T-cell (primary cell): ENCODE results near the gene PRKN. TPM values are rescaled to one million over a fixed set of nuclear protein-coding genes. Genes with fewer than 3 reads are reported as not detected.

Source experiments
- ATAC-seq, 4 experiments: fragments of 200-7000 bp in 3 of 4; fragments of 150-1000 bp in 1 of 4; cut with Tn5 transposase; replicated peaks in 1 of 4; 1 replicate in 3 of 4; 2 replicates in 1 of 4; pipeline ENCODE4 v1.10.0; 2021; ENCODE audit warnings: moderate library complexity in 3 of 4, mild to moderate bottlenecking in 2 of 4, moderate number of reproducible peaks in 1 of 4
- CTCF ChIA-PET, 2 donors: fragments of 300-600 bp; sonication (Branson Sonifier 250); formaldehyde crosslinking; loops; one replicate each; lab custom pipeline; 2022; ENCODE audit warnings: antibody characterized with exemption in 2 of 2; lab: Charles Lee
- POLR2A ChIA-PET, 2 donors: fragments of 300-600 bp; sonication (Branson Sonifier 250); formaldehyde crosslinking; loops; one replicate each; lab custom pipeline; 2022; ENCODE audit warnings: antibody characterized with exemption in 2 of 2; lab: Charles Lee
- DNase-seq, 35 experiments: peaks; one replicate each; pipeline versions ENCODE4 v3.0.0 to v3.0.0-alpha.2; 2013 to 2023
- H3K27ac ChIP-seq: one replicate; pipeline ENCODE4 v1.5.1; 2013; ENCODE audit warnings: low read length
- H3K27me3 ChIP-seq, 2 experiments: replicated peaks in 1 of 2; 1 replicate in 1 of 2; 2 replicates in 1 of 2; pipeline versions ENCODE4 v1.6.1 to v1.7.0; 2013; ENCODE audit warnings: low read length in 1 of 2, mixed read lengths in 1 of 2; ENCODE audit not compliant: control insufficient read depth in 2 of 2, insufficient read depth in 2 of 2; ENCODE audit errors: extremely low read depth in 1 of 2
- H3K36me3 ChIP-seq, 2 donors: 1 replicate in 1 of 2; 2 replicates in 1 of 2; pipeline versions ENCODE4 v1.6.1 to v1.7.0; 2013; ENCODE audit warnings: low read length in 1 of 2; ENCODE audit not compliant: control insufficient read depth in 2 of 2, insufficient read depth in 1 of 2; ENCODE audit errors: extremely low read depth in 1 of 2
- H3K4me1 ChIP-seq, 2 experiments: 1 replicate in 1 of 2; 2 replicates in 1 of 2; pipeline versions ENCODE4 v1.6.1 to v1.7.0; 2013; ENCODE audit warnings: low read length in 2 of 2, mixed read lengths in 1 of 2; ENCODE audit not compliant: insufficient read depth in 2 of 2, control insufficient read depth in 1 of 2; ENCODE audit errors: extremely low read depth in 1 of 2
- H3K4me3 ChIP-seq, 2 donors: 1 replicate in 1 of 2; 2 replicates in 1 of 2; pipeline versions ENCODE4 v1.5.1 to v1.7.0; 2013; ENCODE audit warnings: mild to moderate bottlenecking in 2 of 2, low read length in 1 of 2, moderate library complexity in 1 of 2; ENCODE audit not compliant: control insufficient read depth in 1 of 2; ENCODE audit errors: extremely low read depth in 1 of 2
- H3K9me3 ChIP-seq: 2 replicates; pipeline ENCODE4 v1.7.0; 2013
- H3K27ac Mint-ChIP-seq, 2 donors: one replicate each; pipeline ENCODE4 v1.8.0; 2020 to 2021; ENCODE audit warnings: mild to moderate bottlenecking in 2 of 2, mixed read lengths in 2 of 2
- H3K27me3 Mint-ChIP-seq, 2 donors: one replicate each; pipeline ENCODE4 v1.8.0; 2021 to 2022; ENCODE audit warnings: mixed read lengths in 2 of 2
- H3K36me3 Mint-ChIP-seq: one replicate; pipeline ENCODE4 v1.8.0; 2021; ENCODE audit warnings: mixed read lengths
- H3K4me1 Mint-ChIP-seq, 3 donors: one replicate each; pipeline ENCODE4 v1.8.0; 2020 to 2022; ENCODE audit warnings: mixed read lengths in 3 of 3, mild to moderate bottlenecking in 1 of 3
- H3K4me3 Mint-ChIP-seq, 3 donors: one replicate each; pipeline ENCODE4 v1.8.0; 2020 to 2022; ENCODE audit warnings: mild to moderate bottlenecking in 3 of 3, mixed read lengths in 3 of 3, moderate library complexity in 3 of 3
- H3K9me3 Mint-ChIP-seq, 3 donors: one replicate each; pipeline ENCODE4 v1.8.0; 2020 to 2022; ENCODE audit warnings: mixed read lengths in 3 of 3
- WGBS: methylation state at CpG from one replicate; pipeline ENCODE4 v1.1.5; 2013; ENCODE audit warnings: missing lambda C conversion rate; ENCODE audit not compliant: insufficient coverage; 5-methylcytosine and 5-hydroxymethylcytosine counted together
- total RNA-seq, 35 experiments: library from RNA in 6 of 35; stranded (reverse) in 6 of 35; fragments of 120-200 nt in 1 of 35; gene quantifications; one replicate each; pipeline versions ENCODE4 v1.2.1 to v1.2.4 and lab custom pipeline; 2013 to 2026

Gene PRKN
- total RNA-seq, 5 donors from 2014 or later (not counting 1 experiment from before 2014, with no cell fraction given), result 3.4 to 7.7 (median 6.1) TPM

DNA sequence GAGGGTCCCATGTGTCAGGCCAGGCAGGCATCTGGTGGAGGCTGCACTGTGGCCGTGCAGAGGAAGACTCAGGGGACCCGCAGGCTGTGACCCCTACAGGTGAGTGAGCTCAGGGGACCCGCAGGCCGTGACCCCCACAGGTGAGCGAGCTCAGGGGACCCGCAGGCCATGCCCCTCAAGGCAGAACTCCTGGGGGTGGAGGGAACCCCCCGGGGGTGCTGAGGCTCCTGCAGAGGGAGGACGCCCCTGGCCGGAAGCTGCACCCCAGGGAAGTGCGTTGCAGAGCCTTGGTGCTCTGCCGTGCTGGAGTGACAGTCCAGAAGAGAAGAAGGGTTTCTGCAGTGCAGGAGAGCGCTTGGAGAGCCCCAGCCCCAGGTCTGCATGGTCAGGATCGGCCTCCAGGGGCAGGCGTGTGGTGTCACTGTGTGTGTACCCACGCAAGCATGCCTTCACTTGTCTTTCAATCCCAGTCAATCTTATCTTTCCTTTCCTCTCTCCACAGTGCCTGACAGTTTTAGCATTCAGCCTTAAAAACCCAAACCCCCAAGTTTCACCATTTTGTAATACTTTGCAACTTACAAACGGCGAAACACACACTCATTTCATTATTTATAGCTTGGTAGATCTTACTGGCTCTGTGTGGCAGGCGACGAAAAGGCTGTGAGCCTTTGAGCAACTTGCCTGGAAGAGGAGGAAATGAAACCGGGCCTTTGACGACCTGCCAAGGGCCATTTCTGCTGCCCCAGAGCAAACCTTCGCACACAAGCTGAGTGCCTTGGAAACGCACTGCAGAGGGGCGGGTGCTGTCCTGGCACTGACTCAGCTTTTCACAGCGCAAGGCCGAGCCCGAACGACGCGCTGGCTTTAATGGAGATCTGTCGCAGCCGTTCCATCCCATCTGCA lies 1352.3 kb downstream of the PRKN start:
- no peak overlapping the region for H3K4me3 Mint-ChIP-seq
- ATAC-seq (no peak), DNase-seq (peak in 1 of 35 experiments; percentile 28)
- no peak overlapping the region for H3K27ac ChIP-seq
- no peaks in the 10 kb centered on the region for H3K4me1 Mint-ChIP-seq
- peaks cover 0 to 5% of the 10 kb centered on the region in 2 donors for H3K27me3 Mint-ChIP-seq
- peaks cover 0 to 6% of the 10 kb centered on the region in 2 experiments for H3K27me3 ChIP-seq
- no peaks in the 10 kb centered on the region for H3K9me3 ChIP-seq
- 78% methylated on average over 23 of the region's 32 CpGs for WGBS
- H3K4me3 ChIP-seq, result no peak overlapping the region
- no peak overlapping the region for H3K27ac Mint-ChIP-seq
- H3K9me3 Mint-ChIP-seq, result no peaks in the 10 kb centered on the region
- ChIA-PET CTCF (interaction anchor here (1.1 to 2.3 kb wide), 2 partner anchors 641 kb away, joined by 4 to 9 read pairs; no protein-coding TSS in a partner anchor), POLR2A (no interaction called here)
- H3K36me3 ChIP-seq, result no peaks in the 10 kb centered on the region
- no peaks in the 10 kb centered on the region for H3K4me1 ChIP-seq
- no peaks in the 10 kb centered on the region for H3K36me3 Mint-ChIP-seq

DNA sequence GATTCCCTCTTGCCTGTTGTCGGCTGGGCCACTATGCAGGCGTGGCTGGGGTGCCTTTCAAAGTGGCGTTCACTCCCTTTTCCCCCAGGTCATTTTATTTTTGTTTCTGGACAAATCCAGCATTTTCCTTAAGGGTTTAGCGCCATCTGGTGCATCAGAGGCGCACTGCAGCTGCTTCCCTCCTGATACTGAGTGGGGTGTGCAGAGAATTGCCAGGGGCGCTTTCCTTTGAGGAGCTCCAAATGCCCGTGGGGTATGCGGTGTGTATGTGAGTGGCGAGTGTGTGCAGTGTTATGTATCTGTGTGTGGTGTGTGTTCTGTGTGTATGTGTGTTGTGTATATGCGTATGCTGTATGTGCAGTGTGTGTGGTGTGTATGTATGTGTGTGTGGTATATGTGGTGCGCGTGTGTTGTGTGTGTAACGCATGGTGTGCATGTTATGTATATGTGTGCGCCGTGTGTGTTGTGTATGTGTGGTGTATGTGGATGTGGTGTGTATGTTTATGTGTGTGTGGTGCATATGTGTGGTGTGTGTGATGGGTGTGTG lies 1353.6 kb downstream of the PRKN start:
- POLR2A ChIA-PET, result no interaction called here
- WGBS, result 50% methylated on average over 13 of the region's 15 CpGs
- Histone ChIP-seq H3K4me3 (no peak overlapping the region), H3K4me1 (no peaks in the 10 kb centered on the region), H3K9me3 (no peaks in the 10 kb centered on the region), H3K27me3 (peaks cover 0 to 2% of the 10 kb centered on the region in 2 experiments), H3K36me3 (no peaks in the 10 kb centered on the region), H3K27ac (no peak overlapping the region)
- H3K4me3 Mint-ChIP-seq, result no peak overlapping the region
- DNase-seq, result peak in 28 of 35 experiments; percentile 9 to 70 (median 38)
- no peaks in the 10 kb centered on the region for H3K36me3 Mint-ChIP-seq
- H3K9me3 Mint-ChIP-seq, result no peaks in the 10 kb centered on the region
- no peaks in the 10 kb centered on the region for H3K27me3 Mint-ChIP-seq
- H3K27ac Mint-ChIP-seq, result no peak overlapping the region
- peak in 3 of 4 experiments; percentile 32 to 48 (median 37) for ATAC-seq
- CTCF ChIA-PET, result interaction anchor here (0.6 to 4.5 kb wide), 12 partner anchors 8 to 640 kb away, joined by 3 to 138 read pairs (median 6); no protein-coding TSS in a partner anchor
- H3K4me1 Mint-ChIP-seq, result no peaks in the 10 kb centered on the region

DNA sequence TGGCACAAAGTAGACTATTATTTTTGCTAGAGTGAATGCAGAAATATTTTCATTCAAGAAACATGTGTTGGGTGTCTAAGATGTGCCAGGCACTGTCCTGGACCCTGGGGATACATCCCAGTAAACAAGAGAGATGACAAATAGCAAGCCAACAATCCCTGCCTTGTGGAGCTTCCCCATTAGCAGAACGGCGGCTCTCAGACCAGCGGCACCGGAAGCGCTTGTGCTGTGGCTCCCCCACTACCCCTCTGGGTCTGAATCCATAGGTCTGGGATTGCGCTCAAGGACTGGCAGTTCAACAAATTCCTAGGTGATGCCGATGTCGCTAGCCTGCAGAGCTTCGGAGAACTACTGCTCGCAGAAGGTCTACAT lies 1355.2 kb downstream of the PRKN start:
- ChIA-PET CTCF (interaction anchor here (0.6 to 4.5 kb wide), 19 partner anchors 12 to 1927 kb away, joined by 3 to 138 read pairs (median 5); no protein-coding TSS in a partner anchor), POLR2A (no interaction called here)
- Histone ChIP-seq H3K27me3 (peaks cover 0 to 2% of the 10 kb centered on the region in 2 experiments), H3K27ac (no peak overlapping the region), H3K4me1 (no peaks in the 10 kb centered on the region), H3K36me3 (no peaks in the 10 kb centered on the region), H3K4me3 (no peak overlapping the region), H3K9me3 (no peaks in the 10 kb centered on the region)
- 96% methylated on average over 10 of the region's 10 CpGs for WGBS
- Mint-ChIP-seq H3K27ac (no peak overlapping the region), H3K4me1 (no peaks in the 10 kb centered on the region), H3K9me3 (no peaks in the 10 kb centered on the region), H3K27me3 (no peaks in the 10 kb centered on the region), H3K36me3 (no peaks in the 10 kb centered on the region), H3K4me3 (no peak overlapping the region)
- DNase-seq, result no peak
- no peak for ATAC-seq

GRCh38 chr6:161370880-161371279 lies 1356.7 kb downstream of the PRKN start:
- ATAC-seq, result peak; percentile 69 to 89 (median 78)

GRCh38 chr6:161369339-161369738 lies 1358.2 kb downstream of the PRKN start:
- Mint-ChIP-seq H3K4me1 (no peaks in the 10 kb centered on the region), H3K27ac (no peak overlapping the region), H3K4me3 (no peak overlapping the region), H3K36me3 (no peaks in the 10 kb centered on the region), H3K9me3 (no peaks in the 10 kb centered on the region), H3K27me3 (no peaks in the 10 kb centered on the region)
- 100% methylated on average over 1 of the region's 13 CpGs for WGBS
- DNase-seq, result peak in 1 of 35 experiments; percentile 37
- ChIA-PET POLR2A (no interaction called here), CTCF (interaction anchor here in 1 of 2 donors (1.5 kb wide), 1 partner anchor 439 kb away, joined by 6 read pairs; no protein-coding TSS in a partner anchor)
- no peaks in the 10 kb centered on the region for H3K36me3 ChIP-seq
- no peak for ATAC-seq
- H3K27ac ChIP-seq, result no peak overlapping the region
- no peak overlapping the region for H3K4me3 ChIP-seq
- no peaks in the 10 kb centered on the region for H3K9me3 ChIP-seq
- H3K4me1 ChIP-seq, result no peaks in the 10 kb centered on the region
- no peaks in the 10 kb centered on the region for H3K27me3 ChIP-seq

More at GRCh38 chr6:161370880-161371279, 1356.7 kb downstream of the PRKN start:
- no peaks in the 10 kb centered on the region for H3K36me3 ChIP-seq
- H3K27me3 ChIP-seq, result no peaks in the 10 kb centered on the region
- H3K27me3 Mint-ChIP-seq, result no peaks in the 10 kb centered on the region
- no peaks in the 10 kb centered on the region for H3K4me1 Mint-ChIP-seq
- DNase-seq, result peak; percentile 25 to 80 (median 60)
- no peak overlapping the region for H3K27ac Mint-ChIP-seq
- H3K27ac ChIP-seq, result no peak overlapping the region
- POLR2A ChIA-PET, result interaction anchor here (0.5 to 1.7 kb wide), 6 partner anchors 97 to 584 kb away, joined by 3 to 9 read pairs (median 6); no protein-coding TSS in a partner anchor
- CTCF ChIA-PET, result interaction anchor here (0.6 to 4.5 kb wide), 50 partner anchors 8 to 1778 kb away, joined by 3 to 138 read pairs (median 4); partner anchors contain the start of gene AGPAT4 (in 2 of the 2)
- no peaks in the 10 kb centered on the region for H3K9me3 ChIP-seq
- WGBS, result 50% methylated on average over 2 of the region's 9 CpGs
- H3K4me1 ChIP-seq, result no peaks in the 10 kb centered on the region
- H3K4me3 ChIP-seq, result no peak overlapping the region
- H3K9me3 Mint-ChIP-seq, result no peaks in the 10 kb centered on the region
- no peak overlapping the region for H3K4me3 Mint-ChIP-seq
- H3K36me3 Mint-ChIP-seq, result no peaks in the 10 kb centered on the region

GRCh38 chr6:161368514-161368913 lies 1359.1 kb downstream of the PRKN start:
- Histone ChIP-seq H3K9me3 (no peaks in the 10 kb centered on the region), H3K4me3 (no peak overlapping the region), H3K4me1 (no peaks in the 10 kb centered on the region), H3K27me3 (no peaks in the 10 kb centered on the region), H3K36me3 (no peaks in the 10 kb centered on the region), H3K27ac (no peak overlapping the region)
- Mint-ChIP-seq H3K4me3 (no peak overlapping the region), H3K9me3 (peaks cover under 1 to 1% (median under 1%) of the 10 kb centered on the region in 3 donors), H3K27ac (no peak overlapping the region), H3K27me3 (no peaks in the 10 kb centered on the region), H3K36me3 (peaks cover under 1% of the 10 kb centered on the region), H3K4me1 (no peaks in the 10 kb centered on the region)
- DNase-seq, result no peak
- CTCF ChIA-PET, result interaction anchor here in 1 of 2 donors (0.6 to 1.5 kb wide), 2 partner anchors 15 to 438 kb away, joined by 3 to 6 read pairs; no protein-coding TSS in a partner anchor
- POLR2A ChIA-PET, result no interaction called here
- WGBS, result 88% methylated on average over 6 of the region's 7 CpGs
- no peak for ATAC-seq
